ENCODE data around the gene PDCL2. TPM values are rescaled to one million over a fixed set of nuclear protein-coding genes. Genes with fewer than 3 reads are reported as not detected.

PDCL2 gene
- total RNA-seq = not detected in 2 replicates

GRCh38 chr4:55592014-55592413 is at the start of gene PDCL2:
Gene PDCL2, minus strand, starts transcription at chr4:55592245. Its CDS starts 136 bp downstream, at chr4:55592109.
- ChIA-PET CTCF (no interaction called here), POLR2A (no interaction called here)
- no peak for TF ChIP-seq CTCF (IDR thresholded peaks at IDR 0.05)
- no peak for DNase-seq
- Mint-ChIP-seq H3K27ac (no peak within 1 kb of the TSS), H3K4me3 (no peak within 1 kb of the TSS), H3K36me3 (ENCODE audit: low read depth) (no peaks in the 10 kb centered on the region), H3K4me1 (no peaks in the 10 kb centered on the region), H3K27me3 (peaks cover 10% of the 10 kb centered on the region), H3K9me3 (peaks cover 6% of the 10 kb centered on the region)
- ATAC-seq (ENCODE audit: low read depth) = no peak
- intact Hi-C loops (cut with micrococcal nuclease) = no loop called here

- no peaks in the 10 kb centered on the region for H3K36me3 Mint-ChIP-seq (ENCODE audit: low read depth)
- peaks cover 29% of the 10 kb centered on the region for H3K27me3 Mint-ChIP-seq
- intact Hi-C loops (cut with micrococcal nuclease) = loop anchor here (10.0 kb wide), 2 partner anchors 93 to 193 kb away; partner anchors contain the start of gene CLOCK
- TF ChIP-seq CTCF (IDR thresholded peaks at IDR 0.05) = no peak
- H3K9me3 Mint-ChIP-seq = no peaks in the 10 kb centered on the region
- ChIA-PET CTCF (no interaction called here), POLR2A (no interaction called here)
- H3K27ac Mint-ChIP-seq = no peak overlapping the region
- no peak for DNase-seq
- H3K4me3 Mint-ChIP-seq = no peak overlapping the region
- peaks cover 15% of the 10 kb centered on the region for H3K4me1 Mint-ChIP-seq
- ATAC-seq (ENCODE audit: low read depth) = no peak
These were observed 45.3 kb upstream of the PDCL2 start for GRCh38 chr4:55637272-55637820.

- POLR2A ChIA-PET = no interaction called here
- Mint-ChIP-seq H3K27me3 (peaks cover 29% of the 10 kb centered on the region), H3K4me3 (peak overlapping the region; percentile 68), H3K9me3 (no peaks in the 10 kb centered on the region), H3K4me1 (peaks cover 15% of the 10 kb centered on the region), H3K27ac (no peak overlapping the region), H3K36me3 (ENCODE audit: low read depth) (no peaks in the 10 kb centered on the region)
- intact Hi-C loops (cut with micrococcal nuclease) = loop anchor here (1.0 to 10.0 kb wide), 3 partner anchors 92 to 227 kb away; partner anchors contain the start of gene CLOCK
- TF ChIP-seq CTCF (IDR thresholded peaks at IDR 0.05) = no peak
- CTCF ChIA-PET = no interaction called here
- ATAC-seq (ENCODE audit: low read depth) = no peak
- no peak for DNase-seq
These were observed 44.6 kb upstream of the PDCL2 start for GRCh38 chr4:55636656-55636999.

- no peak for TF ChIP-seq CTCF (IDR thresholded peaks at IDR 0.05)
- DNase-seq (peak; percentile 20), ATAC-seq (ENCODE audit: low read depth) (peak; percentile 70)
- Mint-ChIP-seq H3K9me3 (peaks cover 3% of the 10 kb centered on the region), H3K36me3 (ENCODE audit: low read depth) (no peaks in the 10 kb centered on the region), H3K27me3 (peaks cover 36% of the 10 kb centered on the region), H3K27ac (no peak within 1 kb of the TSS), H3K4me3 (peak within 1 kb of the TSS; percentile 73), H3K4me1 (peaks cover 15% of the 10 kb centered on the region)
- POLR2A ChIA-PET = no interaction called here
- intact Hi-C loops (cut with micrococcal nuclease) = loop anchor here (1.0 to 10.0 kb wide), 3 partner anchors 91 to 227 kb away; partner anchors contain the start of gene CLOCK
- CTCF ChIA-PET = no interaction called here
These were observed 44.0 kb upstream of the PDCL2 start, which contains the start of gene NMU for GRCh38 chr4:55635741-55636655. Gene NMU, minus strand, starts transcription at chr4:55636298. Its CDS starts 106 bp downstream, at chr4:55636192.

GRCh38 chr4:55635282-55635681 is 43.2 kb upstream of the PDCL2 start:
- CTCF ChIA-PET = no interaction called here
- H3K9me3 Mint-ChIP-seq = peaks cover 3% of the 10 kb centered on the region
- no peak for TF ChIP-seq CTCF (IDR thresholded peaks at IDR 0.05)
- H3K4me3 Mint-ChIP-seq = peak overlapping the region; percentile 73
- POLR2A ChIA-PET = no interaction called here
- no peaks in the 10 kb centered on the region for H3K36me3 Mint-ChIP-seq (ENCODE audit: low read depth)
- DNase-seq (no peak), ATAC-seq (ENCODE audit: low read depth) (no peak)
- H3K4me1 Mint-ChIP-seq = peaks cover 15% of the 10 kb centered on the region
- peaks cover 36% of the 10 kb centered on the region for H3K27me3 Mint-ChIP-seq
- H3K27ac Mint-ChIP-seq = no peak overlapping the region
- intact Hi-C loops (cut with micrococcal nuclease) = loop anchor here (10.0 kb wide), 2 partner anchors 90 to 190 kb away; partner anchors contain the start of gene CLOCK
